Measurements from ENCODE around the gene FAM110C.

FAM110C gene

GRCh38 chr2:66853-67252 is 20.5 kb upstream of the FAM110C start:
- H3K27me3 ChIP-seq (replicated peaks; ENCODE audit: insufficient read depth, low read length): no peaks in the 10 kb centered on the region
- H3K9me3 ChIP-seq (replicated peaks; ENCODE audit: insufficient read depth, low read length): no peaks in the 10 kb centered on the region
- H3K79me2 ChIP-seq (ENCODE audit: low read length): no peaks in the 10 kb centered on the region
- no peaks in the 10 kb centered on the region for H3F3A ChIP-seq (ENCODE audit: insufficient read depth, low read length)
- H3K4me2 ChIP-seq (ENCODE audit: low read depth, low read length): no peak overlapping the region
- no peaks in the 10 kb centered on the region for H3K36me3 ChIP-seq (replicated peaks; ENCODE audit: insufficient read depth, low read length)
- no peak overlapping the region for H2AFZ ChIP-seq (ENCODE audit: low read length)
- no peak for TF ChIP-seq EZH2 (optimal IDR thresholded peaks at IDR 0.05; ENCODE audit: low read depth, low read length)
- TF ChIP-seq CTCF (IDR thresholded peaks at IDR 0.05; ENCODE audit: low read length): no peak
- no peak for TF ChIP-seq EZH2phosphoT487 (IDR thresholded peaks at IDR 0.05; ENCODE audit: low read length)
- DNase-seq: no peak
- no peak overlapping the region for H3K9ac ChIP-seq (ENCODE audit: low read length)
- no peaks in the 10 kb centered on the region for H4K20me1 ChIP-seq (ENCODE audit: insufficient read depth, low read length)
- no peak overlapping the region for H3K27ac ChIP-seq (ENCODE audit: low read length)
- no peaks in the 10 kb centered on the region for H3K9me2 ChIP-seq (replicated peaks; ENCODE audit: insufficient read depth, low read length)
- no peak overlapping the region for H3K4me3 ChIP-seq (ENCODE audit: low read length)
- H3K4me1 ChIP-seq (ENCODE audit: low read length): no peaks in the 10 kb centered on the region

GRCh38 chr2:65121-65520 is 18.8 kb upstream of the FAM110C start:
- no peaks in the 10 kb centered on the region for H3K36me3 ChIP-seq (replicated peaks; ENCODE audit: insufficient read depth, low read length)
- no peaks in the 10 kb centered on the region for H3K9me2 ChIP-seq (replicated peaks; ENCODE audit: insufficient read depth, low read length)
- TF ChIP-seq EZH2 (optimal IDR thresholded peaks at IDR 0.05; ENCODE audit: low read depth, low read length) (no peak), EZH2phosphoT487 (IDR thresholded peaks at IDR 0.05; ENCODE audit: low read length) (no peak), CTCF (IDR thresholded peaks at IDR 0.05; ENCODE audit: low read length) (no peak)
- H3K4me2 ChIP-seq (ENCODE audit: low read depth, low read length): no peak overlapping the region
- no peaks in the 10 kb centered on the region for H4K20me1 ChIP-seq (ENCODE audit: insufficient read depth, low read length)
- H3K4me1 ChIP-seq (ENCODE audit: low read length): no peaks in the 10 kb centered on the region
- H3K27ac ChIP-seq (ENCODE audit: low read length): no peak overlapping the region
- H2AFZ ChIP-seq (ENCODE audit: low read length): no peak overlapping the region
- no peaks in the 10 kb centered on the region for H3K79me2 ChIP-seq (ENCODE audit: low read length)
- no peaks in the 10 kb centered on the region for H3F3A ChIP-seq (ENCODE audit: insufficient read depth, low read length)
- DNase-seq: no peak
- no peak overlapping the region for H3K9ac ChIP-seq (ENCODE audit: low read length)
- no peaks in the 10 kb centered on the region for H3K9me3 ChIP-seq (replicated peaks; ENCODE audit: insufficient read depth, low read length)
- H3K27me3 ChIP-seq (replicated peaks; ENCODE audit: insufficient read depth, low read length): no peaks in the 10 kb centered on the region
- H3K4me3 ChIP-seq (ENCODE audit: low read length): no peak overlapping the region

- no peaks in the 10 kb centered on the region for H3K27me3 ChIP-seq (replicated peaks; ENCODE audit: insufficient read depth, low read length)
- no peaks in the 10 kb centered on the region for H3F3A ChIP-seq (ENCODE audit: insufficient read depth, low read length)
- no peaks in the 10 kb centered on the region for H3K9me3 ChIP-seq (replicated peaks; ENCODE audit: insufficient read depth, low read length)
- no peak overlapping the region for H2AFZ ChIP-seq (ENCODE audit: low read length)
- no peak overlapping the region for H3K27ac ChIP-seq (ENCODE audit: low read length)
- H3K79me2 ChIP-seq (ENCODE audit: low read length): no peaks in the 10 kb centered on the region
- H3K4me1 ChIP-seq (ENCODE audit: low read length): no peaks in the 10 kb centered on the region
- no peak overlapping the region for H3K4me3 ChIP-seq (ENCODE audit: low read length)
- TF ChIP-seq EZH2phosphoT487 (IDR thresholded peaks at IDR 0.05; ENCODE audit: low read length) (no peak), CTCF (IDR thresholded peaks at IDR 0.05; ENCODE audit: low read length) (no peak), EZH2 (optimal IDR thresholded peaks at IDR 0.05; ENCODE audit: low read depth, low read length) (no peak)
- H3K9ac ChIP-seq (ENCODE audit: low read length): no peak overlapping the region
- no peaks in the 10 kb centered on the region for H3K9me2 ChIP-seq (replicated peaks; ENCODE audit: insufficient read depth, low read length)
- no peak overlapping the region for H3K4me2 ChIP-seq (ENCODE audit: low read depth, low read length)
- no peaks in the 10 kb centered on the region for H4K20me1 ChIP-seq (ENCODE audit: insufficient read depth, low read length)
- H3K36me3 ChIP-seq (replicated peaks; ENCODE audit: insufficient read depth, low read length): no peaks in the 10 kb centered on the region
- DNase-seq: no peak
These were observed 9.5 kb upstream of the FAM110C start for GRCh38 chr2:55587-56448.

All from MM.1S (cell line).